GM19395 (cell line): ENCODE measurements around the gene RAC3.

Experiments
- ATAC-seq: cut with Tn5 transposase; IDR thresholded peaks from one replicate; pipeline ENCODE4 v1.9.1; 2021; ENCODE audit warnings: mild to moderate bottlenecking, moderate library complexity; ENCODE audit not compliant: unreplicated experiment

RAC3 gene

DNA sequence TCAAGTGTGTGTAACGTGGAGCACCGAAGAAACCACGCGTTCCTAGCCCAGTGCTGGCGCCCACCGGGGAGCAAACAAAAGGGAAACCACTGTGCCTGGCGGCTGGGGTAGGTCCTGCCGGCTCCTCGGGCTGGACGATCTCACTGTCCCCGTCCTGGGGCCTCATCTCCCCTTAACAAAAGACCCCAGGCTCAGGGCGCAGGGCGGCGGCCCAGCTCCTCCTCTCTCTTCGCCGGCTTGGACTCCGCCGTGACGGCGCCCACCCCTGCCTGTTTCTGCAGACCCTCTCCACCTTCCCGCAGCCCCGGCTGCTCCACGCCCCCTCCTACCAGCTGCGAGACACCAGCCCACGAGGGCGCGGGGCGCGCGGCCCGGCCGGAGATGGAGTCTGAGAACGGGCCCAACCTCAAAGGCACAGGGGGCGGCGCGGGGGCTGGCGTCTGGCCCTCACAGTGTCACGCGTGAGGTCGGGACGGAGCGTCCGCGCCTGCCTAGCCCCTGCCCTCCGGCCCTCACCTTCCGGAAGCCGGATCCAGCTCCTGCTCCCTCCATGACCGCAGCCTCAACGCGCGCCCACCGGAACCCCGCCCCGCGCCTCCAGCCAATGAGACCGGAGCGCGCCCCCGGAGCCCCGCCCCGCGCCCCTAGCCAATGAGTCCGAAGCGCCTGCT, 9.0 kb upstream of the RAC3 start, which contains the start of gene CENPX:
Gene CENPX, minus strand, starts transcription at position 569 of the 671 bp plus-strand sequence. Its CDS starts 17 bp downstream, at position 552.
- peak; percentile 20 for ATAC-seq

DNA sequence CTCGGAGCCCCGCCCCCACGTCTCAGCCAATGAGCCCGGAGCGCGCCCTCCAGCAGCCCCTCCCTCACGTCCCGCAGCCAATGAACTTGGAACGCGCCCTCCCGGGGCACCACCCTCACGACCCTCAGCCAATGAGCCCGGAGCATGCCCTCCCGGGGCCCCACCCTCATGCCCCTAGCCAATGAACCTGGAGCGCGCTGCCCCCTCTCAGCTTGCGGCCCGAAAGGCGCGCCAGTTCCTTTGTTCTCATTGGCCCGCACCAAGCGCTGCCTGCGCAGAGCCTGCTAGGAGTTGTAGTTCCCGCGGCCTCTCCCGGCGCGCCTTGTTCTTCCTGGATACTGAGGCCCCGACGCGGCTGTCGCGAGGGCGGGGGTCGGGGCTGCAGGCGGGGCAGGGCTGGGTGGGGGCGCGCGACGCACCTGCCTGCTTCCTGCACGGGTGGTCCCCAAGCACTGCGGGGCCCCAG, 8.5 kb upstream of the RAC3 start, which contains the start of gene LRRC45:
Gene LRRC45, plus strand, starts transcription at position 325 of the 466 bp plus-strand sequence. CDS start 339 bp downstream, outside the sequence.
- ATAC-seq = peak; percentile 85

DNA sequence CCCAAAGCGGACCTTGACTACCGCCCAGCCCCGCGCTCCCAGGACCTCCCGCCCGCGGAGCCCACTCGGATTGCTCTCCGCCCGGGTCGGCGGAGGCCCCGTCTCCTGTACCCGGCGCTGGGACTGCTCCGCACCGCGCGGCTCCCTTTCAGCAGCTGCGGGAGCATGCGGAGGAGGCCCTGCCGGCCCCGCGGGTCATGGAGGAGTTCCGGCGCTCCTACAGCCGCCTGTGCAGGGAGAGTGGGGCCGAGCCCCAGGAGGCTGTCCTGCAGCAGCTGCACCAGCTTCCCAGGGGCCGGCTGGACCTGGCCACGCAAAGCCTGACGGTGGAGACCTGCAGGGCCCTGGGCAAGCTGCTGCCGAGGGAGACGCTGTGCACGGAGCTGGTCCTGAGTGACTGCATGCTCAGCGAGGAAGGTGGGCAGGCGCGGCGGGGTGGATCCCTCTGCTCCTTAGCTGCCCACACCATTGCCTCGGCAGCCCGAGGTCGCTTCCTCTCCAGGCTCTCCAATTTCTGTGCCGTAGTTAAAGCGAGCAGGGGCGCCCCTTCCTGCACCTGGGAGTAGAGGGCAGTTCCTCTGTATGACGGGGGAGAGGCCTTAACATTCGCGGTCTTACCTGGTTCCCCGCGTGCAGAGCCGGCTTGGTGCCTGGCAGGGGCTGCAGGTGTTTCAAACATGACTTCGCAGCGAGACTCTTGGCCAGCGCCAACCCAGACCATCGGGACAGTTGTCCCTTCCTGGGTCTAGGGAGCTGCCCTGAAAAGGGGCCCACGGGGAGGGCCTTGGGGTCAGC, 7.8 kb upstream of the RAC3 start:
- ATAC-seq = peak; percentile 15

DNA sequence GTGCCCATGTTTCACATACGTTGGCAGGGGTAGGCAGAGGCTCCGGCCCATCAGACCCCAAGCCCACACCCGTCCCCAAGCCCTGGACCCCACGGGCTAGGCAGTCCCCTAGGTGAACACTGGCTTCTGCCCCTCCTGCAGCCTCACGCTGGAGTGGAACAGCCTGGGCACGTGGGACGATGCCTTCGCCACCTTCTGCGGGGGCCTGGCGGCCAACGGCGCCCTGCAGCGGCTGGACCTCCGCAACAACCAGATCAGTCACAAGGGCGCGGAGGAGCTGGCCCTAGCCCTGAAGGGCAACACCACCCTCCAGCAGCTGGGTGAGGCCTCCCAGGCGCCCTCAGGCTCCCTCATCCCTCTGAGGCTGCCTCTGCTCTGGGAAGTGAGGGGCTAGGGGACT, 6.6 kb upstream of the RAC3 start:
- no peak for ATAC-seq

- no peak for ATAC-seq
These were observed 5.9 kb upstream of the RAC3 start for GRCh38 chr17:82025401-82026107.

DNA sequence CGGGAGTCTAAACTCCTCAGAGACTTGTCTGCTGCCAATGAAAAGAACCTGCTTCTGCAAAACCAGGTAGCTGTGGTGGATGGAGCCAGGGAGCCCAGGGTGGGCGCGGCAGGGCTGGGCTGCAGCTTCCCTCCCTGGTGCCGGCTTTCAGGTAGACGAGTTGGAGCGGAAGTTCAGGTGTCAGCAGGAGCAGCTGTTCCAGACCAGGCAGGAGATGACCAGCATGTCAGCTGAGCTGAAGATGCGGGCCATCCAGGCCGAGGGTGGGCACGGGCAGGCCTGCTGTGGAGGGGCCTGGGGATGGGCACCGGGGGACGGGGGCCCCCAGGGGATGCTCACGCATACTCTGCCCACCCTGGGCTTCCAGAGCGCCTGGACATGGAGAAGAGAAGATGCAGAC, 3.2 kb upstream of the RAC3 start:
- ATAC-seq = no peak

GRCh38 chr17:82028966-82029365, 2.5 kb upstream of the RAC3 start:
- ATAC-seq = no peak

DNA sequence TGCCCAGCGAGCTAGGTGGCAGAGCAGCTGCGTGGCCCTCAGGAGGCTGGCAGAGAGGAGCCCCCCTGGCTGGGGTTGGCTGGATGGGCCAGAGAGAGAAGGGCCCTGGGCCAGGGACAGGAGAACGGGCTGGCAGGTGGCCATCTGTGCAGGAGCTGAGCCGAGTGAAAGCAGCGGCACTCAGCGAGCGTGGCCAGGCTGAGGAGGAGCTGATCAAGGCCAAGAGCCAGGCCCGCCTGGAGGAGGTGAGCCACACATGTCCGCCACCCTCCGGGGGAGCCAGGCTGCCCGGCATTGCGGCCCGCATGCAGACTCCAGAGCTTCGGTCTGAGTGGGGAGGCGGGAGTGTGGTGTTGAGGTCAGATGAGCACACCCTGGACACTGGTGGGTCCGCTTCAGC, 2.1 kb upstream of the RAC3 start:
- no peak for ATAC-seq

- no peak for ATAC-seq
These were observed 1.4 kb upstream of the RAC3 start for GRCh38 chr17:82029990-82030469.

- no peak for ATAC-seq
These were observed 792 bp upstream of the RAC3 start for GRCh38 chr17:82030470-82031302.

DNA sequence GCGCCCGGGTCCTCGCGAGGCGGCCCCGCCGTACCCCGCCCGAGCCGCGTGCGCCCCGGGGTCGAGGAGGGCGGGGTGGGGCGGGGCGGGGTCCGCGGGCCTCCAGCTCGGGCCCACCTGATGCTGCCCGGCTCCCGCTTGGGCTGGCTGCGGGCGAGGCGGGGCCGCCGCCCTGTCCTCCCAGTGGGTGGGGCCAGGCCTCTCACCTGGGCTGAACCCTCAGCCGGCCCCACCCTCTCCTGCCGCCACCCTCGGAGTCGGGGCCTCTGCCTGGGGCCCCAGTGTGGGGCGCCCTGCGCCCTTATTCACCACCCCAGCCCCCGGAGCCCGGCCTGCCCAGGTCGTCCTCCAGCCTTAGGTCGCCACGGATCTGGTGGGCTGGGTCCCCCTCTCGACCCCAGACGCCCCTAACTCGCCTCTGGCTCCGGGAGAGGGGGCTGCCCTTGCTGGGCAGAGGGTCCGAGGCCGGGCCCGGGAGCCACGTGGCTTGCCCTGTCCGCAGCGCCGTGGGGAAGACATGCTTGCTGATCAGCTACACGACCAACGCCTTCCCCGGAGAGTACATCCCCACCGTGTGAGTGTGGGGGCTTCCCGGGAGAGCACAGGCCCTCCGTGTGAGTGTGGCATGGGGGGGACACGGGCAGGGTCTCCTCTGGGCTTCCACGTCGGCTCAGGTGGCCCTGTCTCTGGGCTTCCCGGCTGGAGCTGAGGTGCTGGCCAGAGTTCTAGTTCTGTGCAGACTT, 578 bp downstream of the RAC3 start:
- ATAC-seq = no peak

GRCh38 chr17:82033359-82034085, 2.0 kb downstream of the RAC3 start:
- no peak for ATAC-seq

DNA sequence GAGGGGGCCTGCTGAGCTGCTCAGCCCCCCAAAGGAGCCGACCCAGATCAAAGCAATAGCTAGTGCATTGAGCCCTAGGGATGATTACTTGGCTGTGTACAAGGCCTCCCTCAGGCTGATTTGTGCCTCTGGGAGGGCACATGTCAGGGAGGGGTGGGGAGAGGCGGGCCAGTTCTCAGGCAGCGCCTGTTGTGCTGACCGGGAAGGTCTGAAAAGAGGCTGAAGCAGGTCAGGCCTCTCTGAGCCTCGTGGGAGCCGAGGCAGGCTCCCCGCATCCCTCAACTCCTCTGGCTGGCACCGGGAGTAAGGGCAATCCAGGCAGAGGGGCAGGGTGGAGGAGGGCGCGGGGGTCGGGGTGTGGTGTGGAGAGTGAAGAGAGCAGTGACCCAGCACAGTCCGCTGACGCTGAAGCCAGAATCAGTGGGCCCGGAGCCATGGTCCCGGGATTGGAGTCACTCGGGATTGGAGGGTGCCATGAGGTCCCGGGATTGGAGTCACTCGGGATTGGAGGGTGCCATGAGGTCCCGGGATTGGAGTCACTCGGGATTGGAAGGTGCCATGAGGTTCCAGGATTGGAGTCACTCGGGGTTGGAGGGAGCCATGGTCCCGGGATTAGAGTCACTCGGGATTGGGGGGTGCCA, 3.0 kb downstream of the RAC3 start:
- ATAC-seq = no peak

DNA sequence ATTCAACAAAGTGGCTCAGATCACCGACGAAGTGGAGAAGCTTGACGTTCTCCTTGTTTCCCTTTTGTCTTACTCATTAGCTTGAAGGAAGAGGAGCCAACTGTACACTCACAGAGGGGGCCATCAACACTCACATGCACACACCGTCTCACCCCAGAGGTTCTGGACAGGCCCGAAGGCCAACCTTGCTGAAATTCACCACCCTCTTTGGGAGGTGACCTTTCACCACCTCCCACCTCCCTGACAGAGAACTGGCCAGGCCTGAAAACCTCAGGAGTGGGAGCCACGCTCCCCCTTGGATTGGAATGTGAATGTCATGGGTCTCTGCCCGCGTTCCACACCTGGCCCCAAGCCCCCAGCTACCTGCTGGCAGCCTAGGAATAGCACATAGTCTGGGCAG, 4.0 kb downstream of the RAC3 start:
- no peak for ATAC-seq

- no peak for ATAC-seq
These were observed 4.6 kb downstream of the RAC3 start for GRCh38 chr17:82035956-82036633.

DNA sequence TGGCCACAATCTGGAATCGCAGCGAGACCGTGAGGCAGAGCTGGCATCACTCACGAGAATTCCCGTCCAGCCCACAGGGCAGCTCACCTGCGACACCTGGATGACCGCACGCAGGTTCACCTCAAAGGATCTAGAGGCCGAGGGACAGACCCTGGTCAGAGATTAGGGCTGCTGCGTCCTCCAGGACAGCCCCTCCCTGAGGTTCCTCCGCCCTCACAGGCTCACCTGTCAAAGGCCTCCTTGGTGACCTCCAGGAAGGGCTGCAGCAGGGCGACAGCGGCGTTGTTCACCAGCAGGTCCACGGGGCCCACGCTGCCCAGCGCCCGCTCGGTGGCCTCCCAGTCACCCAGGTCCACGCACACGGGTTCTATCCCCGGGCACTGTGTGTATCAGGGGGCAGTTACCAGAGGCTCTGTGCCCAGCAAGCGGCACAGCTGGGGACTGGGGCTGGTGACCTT, 5.2 kb downstream of the RAC3 start:
- no peak for ATAC-seq

DNA sequence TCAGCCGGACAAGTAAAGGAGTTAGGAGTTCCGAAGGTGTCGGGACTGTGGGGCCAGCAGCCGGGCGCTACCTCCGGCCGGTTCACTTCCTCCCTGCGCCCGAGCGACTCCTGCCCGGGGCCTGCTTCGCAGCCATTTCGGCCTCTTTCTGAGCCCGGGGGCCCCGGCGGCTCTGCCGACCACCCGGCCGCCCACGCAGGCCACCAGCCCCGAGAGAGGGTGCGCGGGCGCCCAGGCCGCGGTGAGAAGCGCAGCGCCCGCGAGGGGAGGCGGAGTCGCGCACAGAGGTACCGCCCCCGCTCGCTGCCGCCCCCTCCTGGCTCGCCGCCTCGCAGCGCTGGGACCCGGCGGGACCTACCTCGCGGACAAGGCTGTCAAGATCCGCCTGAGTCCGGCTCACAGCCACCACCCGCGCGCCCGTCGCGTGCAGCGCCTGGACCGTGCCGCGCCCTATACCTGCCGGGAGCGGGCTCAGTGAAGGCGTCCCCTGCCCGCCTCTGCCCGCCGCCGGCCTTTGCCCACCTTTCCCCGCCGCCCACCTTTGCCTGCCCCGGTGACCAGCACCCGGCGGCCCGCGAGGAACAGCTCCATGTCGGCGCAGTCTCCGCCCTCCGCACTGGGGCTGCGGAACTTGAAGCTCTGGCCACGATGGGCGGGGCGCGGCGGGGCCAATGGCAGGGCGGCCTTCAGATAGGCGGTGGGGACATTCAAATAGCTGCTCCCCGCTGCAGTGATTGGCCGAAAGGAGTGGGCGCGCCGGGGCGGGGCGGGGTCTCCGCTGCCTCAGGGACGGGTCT, 5.8 kb downstream of the RAC3 start, which contains the start of gene DCXR:
Gene DCXR, minus strand, starts transcription at position 606 of the 797 bp plus-strand sequence. Its CDS starts 15 bp downstream, at position 591.
- ATAC-seq = peak; percentile 89
